Right kidney (tissue), 9 donors: ENCODE measurements around the gene DUOX2.

ENCODE experiments used
- DNase-seq: peaks from one replicate; pipeline ENCODE4 v3.0.0-alpha.2; 2016
- long read RNA-seq, 8 donors: transcript quantifications; one replicate each; lab custom pipeline, GENCODE V29; 2026

The DUOX2 gene
- long read RNA-seq, donor 1, result 0 reads
- long read RNA-seq, donor 2, result 0 reads
- long read RNA-seq, donor 3, result 0 reads
- long read RNA-seq, donor 4, result 0 reads
- long read RNA-seq, donor 5, result 0 reads
- long read RNA-seq, donor 6, result 0 reads
- long read RNA-seq, donor 7, result 0 reads
- long read RNA-seq, donor 8, result 0 reads

DNA sequence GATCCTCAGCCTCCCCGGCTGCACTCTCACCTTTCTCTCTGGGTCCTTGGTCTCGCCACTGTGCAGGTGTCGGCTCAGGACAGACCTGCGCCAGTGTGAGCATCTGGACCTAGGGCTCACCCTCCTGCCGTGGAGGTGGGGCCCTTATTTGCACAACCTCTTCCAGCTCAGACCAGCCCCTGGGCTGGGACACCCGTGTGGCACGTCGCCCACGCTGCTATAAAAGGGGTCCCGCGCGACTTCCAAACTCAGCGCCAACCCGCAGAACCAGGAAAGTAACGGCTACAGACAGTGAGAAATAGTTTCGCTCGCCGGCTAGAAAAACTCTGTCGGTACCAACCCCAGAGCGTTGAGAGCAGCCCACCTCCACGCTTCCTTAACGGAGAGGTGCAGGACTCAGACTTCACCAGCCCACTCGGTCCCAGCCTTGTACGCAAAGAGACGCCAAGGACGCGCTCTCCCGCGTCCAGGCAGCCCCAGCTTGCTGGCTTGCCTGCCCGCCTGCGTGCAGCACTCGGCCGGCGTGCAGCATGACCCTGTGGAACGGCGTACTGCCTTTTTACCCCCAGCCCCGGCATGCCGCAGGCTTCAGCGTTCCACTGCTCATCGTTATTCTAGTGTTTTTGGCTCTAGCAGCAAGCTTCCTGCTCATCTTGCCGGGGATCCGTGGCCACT lies at the start of gene DUOX2, which contains the start of gene DUOXA2:
Gene DUOX2 (minus strand): TSS at position 97 of the 675 bp plus-strand sequence. CDS start 761 bp downstream, outside the sequence.
Gene DUOXA2 (plus strand): TSS at position 251 of the 675 bp plus-strand sequence. CDS start 280 bp downstream, at position 531.
- DNase-seq, result no peak

DNA sequence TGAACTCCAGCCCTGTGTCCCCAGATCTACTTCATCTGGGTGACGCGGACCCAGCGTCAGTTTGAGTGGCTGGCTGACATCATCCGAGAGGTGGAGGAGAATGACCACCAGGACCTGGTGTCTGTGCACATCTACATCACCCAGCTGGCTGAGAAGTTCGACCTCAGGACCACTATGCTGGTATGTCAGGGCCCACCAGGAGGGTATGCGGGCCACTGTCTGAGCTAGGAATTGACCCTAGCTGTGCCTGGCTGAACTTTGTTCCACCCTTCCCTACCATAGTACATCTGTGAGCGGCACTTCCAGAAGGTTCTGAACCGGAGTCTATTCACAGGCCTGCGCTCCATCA lies 49.5 kb upstream of the DUOX2 start:
- no peak for DNase-seq

DNA sequence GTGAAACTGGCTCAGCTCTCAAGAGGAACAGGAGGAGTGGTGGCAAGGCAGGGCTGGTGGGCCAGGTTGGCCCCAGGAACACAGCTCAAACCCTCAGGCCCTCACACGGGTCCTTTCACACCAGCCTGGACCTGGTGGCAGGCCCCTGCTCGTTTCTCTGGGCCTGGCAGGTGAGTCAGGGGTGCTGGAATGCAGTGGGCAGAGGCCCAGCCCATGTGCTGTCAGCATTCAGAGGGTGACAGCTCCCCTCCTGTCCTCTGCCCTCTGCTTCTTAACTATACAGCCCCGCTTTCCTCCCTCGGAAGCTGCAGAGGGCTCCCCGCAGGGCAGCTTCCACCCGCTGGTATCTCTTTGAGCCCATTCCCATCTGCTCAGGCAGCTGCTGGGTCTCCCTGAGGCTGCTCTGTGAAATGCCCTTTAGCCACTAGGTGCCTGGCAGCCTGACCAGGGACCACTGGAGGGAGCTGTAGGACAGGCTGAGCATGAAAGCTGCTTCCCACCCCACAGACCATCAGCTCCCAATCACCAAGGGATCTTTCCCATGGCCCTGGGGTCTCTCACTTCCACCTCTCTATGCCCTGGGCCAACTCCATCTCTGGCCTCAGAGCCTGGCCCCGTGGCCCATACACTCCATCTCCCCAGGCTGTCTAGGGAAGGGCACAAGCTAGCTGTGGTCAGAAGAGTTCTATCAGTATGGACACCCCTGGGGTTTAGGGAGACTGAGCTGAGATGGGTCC lies 49.0 kb upstream of the DUOX2 start:
- peak; percentile 66 for DNase-seq

DNA sequence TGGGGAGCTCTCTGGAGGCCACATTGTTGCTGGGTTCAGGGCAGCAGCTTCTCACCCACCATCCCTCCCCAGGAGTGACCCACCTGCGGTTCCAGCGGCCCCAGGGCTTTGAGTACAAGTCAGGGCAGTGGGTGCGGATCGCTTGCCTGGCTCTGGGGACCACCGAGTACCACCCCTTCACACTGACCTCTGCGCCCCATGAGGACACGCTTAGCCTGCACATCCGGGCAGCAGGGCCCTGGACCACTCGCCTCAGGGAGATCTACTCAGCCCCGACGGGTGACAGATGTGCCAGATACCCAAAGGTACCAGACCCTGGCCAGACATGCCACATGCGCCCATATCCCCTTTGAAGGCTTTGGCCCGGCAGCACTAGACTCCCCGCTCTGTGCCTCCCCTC lies 47.7 kb upstream of the DUOX2 start:
- DNase-seq, result no peak

DNA sequence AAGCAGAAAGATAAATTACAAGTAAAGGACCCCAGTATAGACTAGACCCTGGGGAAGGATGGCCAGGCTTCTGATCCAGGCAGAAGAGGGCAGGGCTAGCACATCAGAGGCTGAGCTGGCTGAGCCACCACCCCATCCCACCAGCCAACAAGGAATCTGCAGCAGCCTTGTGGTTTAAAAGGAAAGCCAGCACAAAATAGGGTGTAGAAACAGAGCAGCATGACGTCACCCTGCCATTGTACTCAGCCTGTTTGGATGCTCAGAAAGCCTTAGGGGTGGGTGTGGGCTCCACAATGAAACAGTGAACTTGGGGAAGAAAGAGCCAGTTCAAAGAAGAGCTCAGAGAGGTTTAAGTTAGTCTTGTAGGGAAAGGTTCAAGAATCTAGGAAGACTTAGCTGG lies 44.0 kb upstream of the DUOX2 start:
- no peak for DNase-seq

DNA sequence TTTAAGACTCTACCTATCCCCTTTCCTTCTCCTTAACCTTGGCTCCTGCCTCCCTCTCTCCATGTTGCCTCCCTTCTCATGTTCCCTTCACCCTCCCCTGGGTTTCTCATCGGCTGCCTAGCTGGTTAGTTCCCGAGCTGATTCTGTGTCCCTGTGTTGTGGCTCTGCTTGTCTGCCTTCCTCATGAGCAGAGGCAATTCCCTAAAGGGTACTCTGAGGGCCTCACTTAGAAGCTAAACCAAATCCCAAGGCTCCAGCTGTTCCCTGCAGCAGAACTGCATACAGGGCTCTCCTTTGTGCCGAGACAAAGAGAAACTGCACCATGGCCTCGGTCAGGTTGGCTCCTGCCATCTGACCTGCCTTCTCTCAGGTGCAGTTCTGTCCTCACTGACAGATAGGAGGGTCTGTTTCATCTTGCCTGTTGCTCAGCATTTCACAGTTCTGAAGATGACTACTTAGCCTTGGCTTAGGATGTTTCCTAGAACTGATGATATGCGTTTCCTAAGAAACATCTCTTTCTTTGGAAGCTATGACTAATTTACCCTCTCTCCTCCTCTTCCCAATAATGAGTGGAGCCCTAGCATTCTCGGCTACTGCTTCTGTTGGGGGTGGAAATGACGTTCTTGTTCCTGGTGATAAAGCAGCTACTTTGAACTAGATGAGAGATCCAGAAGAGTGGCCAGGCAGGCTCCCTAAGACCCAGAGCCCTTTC lies 42.9 kb upstream of the DUOX2 start:
- DNase-seq, result no peak

DNA sequence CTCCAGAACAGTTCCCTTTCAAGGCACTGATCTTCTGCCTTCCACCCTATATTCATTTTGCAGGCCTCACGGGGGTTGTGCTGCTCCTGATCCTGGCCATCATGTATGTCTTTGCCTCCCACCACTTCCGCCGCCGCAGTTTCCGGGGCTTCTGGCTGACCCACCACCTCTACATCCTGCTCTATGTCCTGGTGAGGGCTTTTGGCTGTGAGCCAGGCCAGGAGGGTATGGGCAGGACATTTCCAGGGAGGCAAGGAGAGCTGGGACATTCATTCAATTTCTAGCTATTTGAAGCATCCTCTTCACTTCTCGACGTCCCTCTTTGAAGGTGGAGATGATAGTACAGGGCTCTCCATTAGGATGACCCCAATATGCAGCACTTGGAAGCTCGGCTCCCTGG lies 41.8 kb upstream of the DUOX2 start:
- no peak for DNase-seq

DNA sequence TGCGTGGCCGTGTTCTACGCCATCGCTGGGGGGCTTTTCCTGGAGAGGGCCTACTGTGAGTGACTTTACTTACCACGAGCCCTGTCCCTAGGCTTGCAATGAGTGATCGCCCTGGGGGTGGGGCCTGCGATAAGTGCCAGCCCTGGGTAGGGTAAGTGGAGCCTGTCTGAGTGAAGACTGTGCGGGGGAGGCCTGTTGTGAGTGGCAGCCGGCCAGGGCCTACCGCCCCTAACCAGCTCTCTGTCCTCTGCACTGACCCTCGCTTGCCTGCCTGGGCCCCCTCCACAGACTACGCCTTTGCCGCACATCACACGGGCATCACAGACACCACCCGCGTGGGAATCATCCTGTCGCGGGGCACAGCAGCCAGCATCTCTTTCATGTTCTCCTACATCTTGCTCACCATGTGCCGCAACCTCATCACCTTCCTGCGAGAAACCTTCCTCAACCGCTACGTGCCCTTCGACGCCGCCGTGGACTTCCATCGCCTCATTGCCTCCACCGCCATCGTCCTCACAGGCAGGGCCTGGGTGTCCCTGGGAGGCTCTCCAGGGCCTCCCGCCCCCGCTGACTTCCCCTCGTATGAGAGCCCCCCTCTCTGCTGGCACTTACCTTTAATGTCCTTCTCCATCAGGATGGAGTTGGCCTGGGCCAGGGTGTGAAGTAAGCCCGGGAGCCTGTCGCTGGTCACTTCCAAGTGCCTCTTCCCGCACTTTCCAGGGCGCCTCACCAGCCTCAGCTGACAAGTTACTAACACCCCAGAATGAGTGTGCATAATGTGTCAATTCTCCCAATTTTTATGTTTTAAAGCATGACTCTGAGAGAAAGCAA lies 38.2 kb upstream of the DUOX2 start:
- no peak for DNase-seq

DNA sequence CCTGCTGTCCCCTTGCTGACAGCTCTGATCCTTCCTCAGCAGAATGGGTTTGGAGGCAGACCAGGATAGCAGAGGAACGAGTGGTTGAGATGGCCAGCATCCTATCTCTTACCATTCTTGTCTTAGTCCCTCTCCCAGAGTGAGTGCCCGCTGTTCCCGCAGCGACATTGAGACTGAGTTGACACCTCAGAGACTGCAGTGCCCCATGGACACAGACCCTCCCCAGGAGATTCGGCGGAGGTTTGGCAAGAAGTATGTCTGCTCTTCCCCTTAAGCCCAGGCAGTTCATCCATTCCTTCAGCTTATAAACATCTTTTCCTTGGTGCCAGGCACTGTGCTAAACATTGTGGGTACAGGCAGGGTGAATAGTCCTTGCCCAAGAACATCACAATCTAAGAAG lies 37.0 kb upstream of the DUOX2 start:
- no peak for DNase-seq

DNA sequence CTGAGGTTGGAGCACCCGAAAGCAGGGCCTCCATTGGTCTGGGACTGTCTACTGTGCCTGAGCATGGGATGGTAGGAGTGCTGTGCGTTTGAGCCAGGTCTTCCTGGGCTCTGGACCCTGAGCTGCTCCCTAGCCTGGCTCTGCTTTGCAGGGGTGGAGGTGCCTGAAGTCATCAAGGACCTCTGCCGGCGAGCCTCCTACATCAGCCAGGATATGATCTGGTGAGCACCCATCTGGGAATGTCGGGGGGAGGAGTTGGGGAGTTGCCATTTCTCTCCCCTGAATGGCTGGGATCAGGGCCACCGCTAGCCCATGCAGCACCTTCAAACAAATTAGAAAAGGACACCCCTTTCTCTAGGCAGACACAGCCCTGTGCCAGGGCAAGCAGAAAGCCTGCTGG lies 36.5 kb upstream of the DUOX2 start:
- DNase-seq, result no peak

DNA sequence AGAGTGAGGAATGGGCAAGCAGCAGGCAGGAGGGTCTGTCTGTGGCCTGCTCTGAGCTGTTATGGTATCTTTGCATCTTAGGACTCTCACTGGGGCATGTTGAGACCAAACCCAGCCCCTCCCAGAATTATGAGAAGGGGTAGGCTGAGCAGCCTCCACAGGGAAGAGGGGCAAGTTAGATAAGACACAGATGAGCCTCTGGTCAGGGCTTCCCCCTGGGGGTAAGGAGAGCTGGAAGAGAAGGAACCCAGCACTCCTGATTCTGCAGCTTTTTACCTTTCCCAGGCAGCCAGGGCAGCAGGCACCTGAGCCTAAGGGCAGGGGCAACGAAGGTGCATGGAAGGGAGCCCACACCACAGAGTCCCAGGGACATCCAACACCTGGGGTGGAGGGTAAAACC lies 35.1 kb upstream of the DUOX2 start:
- no peak for DNase-seq

DNA sequence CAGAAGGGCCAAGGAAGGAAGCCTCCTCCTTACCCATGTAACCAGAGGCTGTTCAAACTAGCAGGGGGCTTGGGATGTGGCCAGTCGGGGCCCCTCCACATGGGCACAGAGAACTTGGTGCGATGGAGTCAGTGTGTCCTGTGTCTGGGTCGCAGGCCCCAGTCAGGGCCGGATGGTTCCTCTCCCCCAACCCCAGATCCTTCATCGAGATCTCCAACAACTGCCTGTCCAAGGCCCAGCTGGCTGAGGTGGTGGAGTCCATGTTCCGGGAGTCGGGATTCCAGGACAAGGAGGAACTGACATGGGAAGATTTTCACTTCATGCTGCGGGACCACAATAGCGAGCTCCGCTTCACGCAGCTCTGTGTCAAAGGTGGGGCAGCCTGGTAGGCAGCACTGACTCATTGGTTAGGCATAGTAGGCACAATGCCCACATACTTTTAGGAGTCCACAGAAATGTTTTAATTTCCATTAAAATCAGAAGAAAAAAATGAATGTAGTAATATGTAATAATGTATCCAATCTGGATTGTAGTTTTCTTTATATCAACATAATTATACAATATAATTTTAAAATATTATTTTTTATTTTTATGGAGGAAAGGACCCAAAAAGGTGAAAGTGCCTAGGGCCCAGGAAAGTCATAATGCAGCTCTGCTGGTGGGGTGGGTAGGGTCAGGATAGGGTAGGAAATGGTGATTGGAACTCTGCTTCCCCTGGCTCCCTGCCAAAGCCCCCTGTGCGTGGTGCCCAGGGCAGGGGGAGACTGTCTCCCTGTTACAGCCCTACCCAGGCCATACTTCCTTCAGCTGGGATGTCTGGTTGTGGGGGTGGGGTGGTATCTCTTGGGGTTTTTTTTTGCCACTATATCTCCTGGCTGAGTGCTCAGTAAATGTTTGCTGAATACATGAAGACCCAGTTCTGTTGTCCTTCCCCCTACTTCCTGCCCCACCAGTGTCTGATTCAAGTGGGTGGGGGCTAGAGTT lies 34.4 kb upstream of the DUOX2 start:
- DNase-seq, result no peak

DNA sequence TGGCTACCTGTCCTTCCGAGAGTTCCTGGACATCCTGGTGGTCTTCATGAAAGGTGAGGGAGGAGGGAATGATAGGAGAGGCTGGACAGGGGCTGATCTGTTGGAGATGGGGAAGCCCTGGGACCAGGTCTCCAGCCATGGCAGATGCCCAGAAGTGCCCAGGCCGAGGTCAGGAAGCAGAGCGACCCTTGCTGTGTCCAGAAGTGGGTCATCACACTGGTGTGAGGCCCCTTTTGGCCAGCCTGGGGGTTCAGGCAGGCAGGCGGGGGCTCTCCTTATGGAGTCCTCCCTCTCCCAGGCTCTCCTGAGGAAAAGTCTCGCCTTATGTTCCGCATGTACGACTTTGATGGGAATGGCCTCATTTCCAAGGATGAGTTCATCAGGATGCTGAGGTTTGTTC lies 33.6 kb upstream of the DUOX2 start:
- DNase-seq, result no peak

DNA sequence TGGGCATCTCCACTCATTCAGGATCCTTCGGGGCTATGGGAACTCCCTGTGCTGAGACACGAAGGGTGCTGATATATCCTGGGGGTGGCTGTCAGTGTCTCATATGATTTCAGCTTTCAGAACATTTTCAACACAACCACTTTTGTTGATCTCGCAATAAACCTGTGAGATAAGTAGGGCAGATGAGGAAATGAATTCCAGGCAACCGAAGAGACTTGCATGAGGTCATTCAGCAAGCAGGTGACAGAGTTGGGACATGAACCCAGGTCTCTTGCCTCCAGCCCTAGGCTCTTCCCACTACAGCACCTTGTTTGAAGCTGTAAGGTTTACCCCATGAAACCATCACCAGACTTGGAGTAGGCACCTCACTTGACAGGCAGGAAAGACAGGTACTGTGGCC lies 32.4 kb upstream of the DUOX2 start:
- DNase-seq, result no peak

DNA sequence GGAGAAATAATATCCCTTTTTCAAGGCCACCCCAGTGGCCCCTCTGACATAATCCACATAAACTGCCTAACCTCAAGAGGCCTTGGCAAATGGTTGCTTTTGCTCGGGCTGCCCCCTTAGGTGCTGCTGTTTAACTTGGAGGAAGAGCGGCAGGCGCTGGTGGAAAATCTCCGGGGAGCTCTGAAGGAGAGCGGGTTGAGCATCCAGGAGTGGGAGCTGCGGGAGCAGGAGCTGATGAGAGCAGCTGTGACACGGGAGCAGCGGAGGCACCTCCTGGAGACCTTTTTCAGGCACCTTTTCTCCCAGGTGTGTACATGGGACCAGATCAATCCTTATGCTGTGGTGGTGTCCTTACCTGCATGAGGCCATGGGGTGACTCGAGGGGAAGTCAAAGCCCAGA lies 30.8 kb upstream of the DUOX2 start:
- DNase-seq, result no peak

DNA sequence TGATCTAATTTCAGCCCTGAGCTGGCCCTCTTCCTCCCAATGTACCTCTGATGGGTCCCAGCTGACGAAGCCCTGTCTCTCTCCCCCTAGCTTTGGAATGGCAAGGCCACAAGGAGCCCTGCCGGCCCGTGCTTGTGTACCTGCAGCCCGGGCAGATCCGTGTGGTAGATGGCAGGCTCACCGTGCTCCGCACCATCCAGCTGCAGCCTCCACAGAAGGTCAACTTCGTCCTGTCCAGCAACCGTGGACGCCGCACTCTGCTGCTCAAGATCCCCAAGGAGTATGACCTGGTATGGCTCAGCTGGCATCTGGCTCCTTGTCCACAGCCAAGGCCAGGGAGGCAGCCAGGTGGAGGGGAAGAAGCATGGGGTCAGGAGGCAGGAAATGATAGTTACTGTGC lies 30.0 kb upstream of the DUOX2 start:
- no peak for DNase-seq

DNA sequence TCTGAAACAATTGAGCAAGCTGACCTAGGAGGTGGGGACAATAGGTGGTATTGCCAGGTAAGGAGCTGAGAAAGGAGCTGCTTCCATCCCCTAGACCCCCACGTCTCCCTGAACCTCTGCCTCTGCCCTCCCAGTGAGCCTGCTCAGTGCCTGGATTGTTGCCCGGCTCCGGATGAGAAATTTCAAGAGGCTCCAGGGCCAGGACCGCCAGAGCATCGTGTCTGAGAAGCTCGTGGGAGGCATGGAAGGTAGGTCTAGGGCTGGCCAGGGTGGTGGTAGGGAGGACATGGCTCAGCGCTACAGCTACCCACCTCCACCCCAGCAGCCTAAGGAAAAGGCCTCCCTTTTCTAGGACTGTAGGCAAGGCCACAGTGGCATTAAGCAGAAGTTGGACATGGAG lies 29.1 kb upstream of the DUOX2 start:
- no peak for DNase-seq

DNA sequence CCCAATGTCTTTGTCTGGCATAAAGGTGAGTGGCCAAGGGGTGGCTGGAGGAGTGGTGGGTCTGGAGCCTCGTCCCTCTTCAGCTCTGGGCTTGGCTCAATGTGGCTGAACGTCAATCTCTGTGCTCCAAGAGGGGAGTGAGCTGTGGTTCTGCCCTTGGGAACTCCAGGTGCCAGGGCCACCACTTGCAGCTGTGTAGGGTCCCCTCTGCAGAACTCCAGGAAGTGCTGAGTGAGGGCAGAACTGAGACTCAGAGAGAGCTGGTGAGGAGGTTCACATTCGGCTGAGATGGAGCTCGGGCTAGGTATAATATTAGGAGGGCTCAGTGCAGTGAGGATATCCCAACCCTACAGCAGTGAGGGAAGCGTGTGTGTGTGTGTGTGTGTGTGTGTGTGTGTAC lies 27.4 kb upstream of the DUOX2 start:
- no peak for DNase-seq

DNA sequence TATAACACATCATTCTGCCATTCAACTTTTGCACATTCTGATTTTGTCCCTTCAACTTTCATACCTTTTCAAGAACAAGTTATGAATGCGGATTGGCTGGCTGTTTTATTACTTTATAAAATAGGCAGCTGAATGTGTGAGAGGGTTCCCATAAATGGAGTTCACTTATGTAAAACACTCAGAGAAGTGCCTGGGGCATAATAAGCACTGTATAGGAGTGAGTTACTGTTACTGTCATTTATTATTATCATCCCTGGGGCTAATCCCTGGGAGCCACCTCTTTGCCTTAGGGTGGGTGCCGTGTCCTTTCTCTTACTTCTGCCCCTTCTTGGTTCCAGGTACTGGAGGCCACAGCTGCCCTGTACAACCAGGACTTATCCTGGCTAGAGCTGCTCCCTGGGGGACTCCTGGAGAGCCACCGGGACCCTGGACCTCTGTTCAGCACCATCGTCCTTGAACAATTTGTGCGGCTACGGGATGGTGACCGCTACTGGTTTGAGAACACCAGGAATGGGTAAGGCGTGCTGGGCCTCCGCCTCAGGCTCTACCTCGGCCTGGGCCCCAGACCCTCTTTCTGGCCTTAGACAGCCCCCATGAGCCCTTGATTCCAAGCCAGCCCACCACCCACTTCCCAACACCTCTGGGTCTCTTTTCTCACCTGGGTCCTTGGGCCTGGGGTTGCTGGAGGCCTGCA lies 26.7 kb upstream of the DUOX2 start:
- no peak for DNase-seq

DNA sequence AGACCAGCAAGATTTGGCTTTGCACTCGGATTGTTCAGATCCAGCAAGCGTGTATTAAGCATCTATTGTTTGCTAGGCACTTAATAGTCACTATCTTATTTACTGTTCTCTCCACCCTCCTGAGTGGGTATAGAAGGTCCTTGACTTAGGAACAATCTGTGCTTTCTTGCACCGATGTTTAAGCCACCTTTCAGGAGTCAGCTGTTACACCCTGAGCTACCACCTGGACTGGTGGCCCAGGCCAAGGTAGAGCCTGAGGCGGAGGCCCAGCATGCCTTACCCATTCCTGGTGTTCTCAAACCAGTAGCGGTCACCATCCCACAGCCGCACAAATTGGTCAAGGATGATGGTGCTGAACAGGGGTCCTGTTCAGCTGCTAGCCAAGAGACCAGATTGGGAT lies 25.8 kb upstream of the DUOX2 start:
- DNase-seq, result no peak
